Iris pigment epithelial cell (primary cell): Measurements from ENCODE around the gene SCN8A.
"Not testable (repeated sequence)": the region's sequence is repeated elsewhere in the genome, so short reads cannot be mapped to it uniquely, and the experiment has no call there.

Experiments used
- DNase-seq: peaks from one replicate; pipeline ENCODE4 v3.0.0-alpha.2; 2011; ENCODE audit warnings: low read depth

SCN8A gene

GRCh38 chr12:51622564-51622963 is 31.5 kb downstream of the SCN8A start:
- DNase-seq = peak; percentile 68

- DNase-seq = no peak
These were observed 34.3 kb downstream of the SCN8A start for GRCh38 chr12:51625370-51625769.

GRCh38 chr12:51626115-51626514 is 35.1 kb downstream of the SCN8A start:
- no peak for DNase-seq

- no peak for DNase-seq
These were observed 35.6 kb downstream of the SCN8A start for GRCh38 chr12:51626629-51627028.

- no peak for DNase-seq
These were observed 39.3 kb downstream of the SCN8A start for GRCh38 chr12:51630256-51630880.

GRCh38 chr12:51630986-51631385 is 40.0 kb downstream of the SCN8A start:
- no peak for DNase-seq

- peak; percentile 69 for DNase-seq
These were observed 40.6 kb downstream of the SCN8A start for GRCh38 chr12:51631591-51631990.

GRCh38 chr12:51632623-51633022 is 41.6 kb downstream of the SCN8A start:
- DNase-seq = no peak

GRCh38 chr12:51635346-51635745 is 44.3 kb downstream of the SCN8A start:
- no peak for DNase-seq

GRCh38 chr12:51636581-51636980 is 45.5 kb downstream of the SCN8A start:
- DNase-seq = peak; percentile 20

- DNase-seq = no peak
These were observed 46.0 kb downstream of the SCN8A start for GRCh38 chr12:51636986-51637385.

- no peak for DNase-seq
These were observed 48.3 kb downstream of the SCN8A start for GRCh38 chr12:51639361-51639760.

GRCh38 chr12:51642286-51642685 is 51.3 kb downstream of the SCN8A start:
- DNase-seq = no peak

GRCh38 chr12:51643951-51644350 is 52.9 kb downstream of the SCN8A start:
- no peak for DNase-seq

- DNase-seq = not testable (repeated sequence)
These were observed 53.7 kb downstream of the SCN8A start for GRCh38 chr12:51644691-51645090.

GRCh38 chr12:51645961-51646360 is 54.9 kb downstream of the SCN8A start:
- DNase-seq = no peak

GRCh38 chr12:51647647-51648046 is 56.6 kb downstream of the SCN8A start:
- no peak for DNase-seq

GRCh38 chr12:51653431-51653830 is 62.4 kb downstream of the SCN8A start:
- DNase-seq = no peak

GRCh38 chr12:51661199-51661598 is 70.2 kb downstream of the SCN8A start:
- DNase-seq = peak; percentile 7

GRCh38 chr12:51661836-51662235 is 70.8 kb downstream of the SCN8A start:
- no peak for DNase-seq

GRCh38 chr12:51662728-51663154 is 71.7 kb downstream of the SCN8A start:
- no peak for DNase-seq

GRCh38 chr12:51663390-51663789 is 72.4 kb downstream of the SCN8A start:
- DNase-seq = no peak

GRCh38 chr12:51666696-51667095 is 75.7 kb downstream of the SCN8A start:
- no peak for DNase-seq

GRCh38 chr12:51667269-51667668 is 76.2 kb downstream of the SCN8A start:
- DNase-seq = no peak

- no peak for DNase-seq
These were observed 78.2 kb downstream of the SCN8A start for GRCh38 chr12:51669271-51669670.
